Measurements from ENCODE around the gene FGF11.

FGF11 gene

DNA sequence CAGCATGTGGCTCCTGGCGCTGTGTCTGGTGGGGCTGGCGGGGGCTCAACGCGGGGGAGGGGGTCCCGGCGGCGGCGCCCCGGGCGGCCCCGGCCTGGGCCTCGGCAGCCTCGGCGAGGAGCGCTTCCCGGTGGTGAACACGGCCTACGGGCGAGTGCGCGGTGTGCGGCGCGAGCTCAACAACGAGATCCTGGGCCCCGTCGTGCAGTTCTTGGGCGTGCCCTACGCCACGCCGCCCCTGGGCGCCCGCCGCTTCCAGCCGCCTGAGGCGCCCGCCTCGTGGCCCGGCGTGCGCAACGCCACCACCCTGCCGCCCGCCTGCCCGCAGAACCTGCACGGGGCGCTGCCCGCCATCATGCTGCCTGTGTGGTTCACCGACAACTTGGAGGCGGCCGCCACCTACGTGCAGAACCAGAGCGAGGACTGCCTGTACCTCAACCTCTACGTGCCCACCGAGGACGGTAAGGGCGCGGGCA, 31.0 kb upstream of the FGF11 start:
- DNase-seq (ENCODE audit: low read depth, low spot score), result no peak

DNA sequence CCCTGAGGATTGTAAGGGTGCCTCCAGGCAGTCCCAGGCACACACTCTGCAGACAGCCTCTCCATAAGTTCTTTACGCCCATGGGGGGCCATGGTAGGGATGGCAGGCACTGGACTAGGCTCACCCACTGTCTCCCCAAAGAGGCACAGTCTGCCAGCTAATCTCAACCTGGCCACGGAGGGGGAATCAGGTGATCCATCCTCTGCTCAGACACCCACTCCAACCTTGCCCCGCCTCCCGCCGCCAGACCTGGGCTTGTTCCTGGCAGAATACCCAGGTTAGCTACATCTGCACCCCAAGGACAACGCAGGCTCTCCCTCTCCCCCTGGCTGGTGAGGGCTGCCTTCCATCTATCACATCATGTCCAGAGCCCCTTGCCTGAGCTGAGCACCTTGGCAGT, 30.4 kb upstream of the FGF11 start:
- DNase-seq (ENCODE audit: low read depth, low spot score), result no peak

DNA sequence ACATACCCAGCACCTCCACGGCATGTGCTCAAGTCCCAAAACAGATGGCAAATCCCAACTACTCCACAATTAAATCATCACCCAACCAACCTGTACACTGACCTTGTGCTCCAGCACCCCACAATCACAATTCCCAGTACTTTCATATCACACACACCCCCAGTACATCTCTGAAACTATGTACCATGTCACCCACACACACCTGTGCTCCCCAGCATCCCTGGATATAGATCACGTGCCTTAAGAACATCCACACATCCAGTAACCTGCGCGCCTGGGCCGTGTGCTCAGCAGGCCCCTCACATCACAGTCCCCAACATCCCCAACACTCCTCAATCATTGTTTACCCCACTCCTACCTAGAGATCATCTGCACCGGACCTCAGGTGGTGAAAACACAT, 29.6 kb upstream of the FGF11 start:
- DNase-seq (ENCODE audit: low read depth, low spot score), result no peak

DNA sequence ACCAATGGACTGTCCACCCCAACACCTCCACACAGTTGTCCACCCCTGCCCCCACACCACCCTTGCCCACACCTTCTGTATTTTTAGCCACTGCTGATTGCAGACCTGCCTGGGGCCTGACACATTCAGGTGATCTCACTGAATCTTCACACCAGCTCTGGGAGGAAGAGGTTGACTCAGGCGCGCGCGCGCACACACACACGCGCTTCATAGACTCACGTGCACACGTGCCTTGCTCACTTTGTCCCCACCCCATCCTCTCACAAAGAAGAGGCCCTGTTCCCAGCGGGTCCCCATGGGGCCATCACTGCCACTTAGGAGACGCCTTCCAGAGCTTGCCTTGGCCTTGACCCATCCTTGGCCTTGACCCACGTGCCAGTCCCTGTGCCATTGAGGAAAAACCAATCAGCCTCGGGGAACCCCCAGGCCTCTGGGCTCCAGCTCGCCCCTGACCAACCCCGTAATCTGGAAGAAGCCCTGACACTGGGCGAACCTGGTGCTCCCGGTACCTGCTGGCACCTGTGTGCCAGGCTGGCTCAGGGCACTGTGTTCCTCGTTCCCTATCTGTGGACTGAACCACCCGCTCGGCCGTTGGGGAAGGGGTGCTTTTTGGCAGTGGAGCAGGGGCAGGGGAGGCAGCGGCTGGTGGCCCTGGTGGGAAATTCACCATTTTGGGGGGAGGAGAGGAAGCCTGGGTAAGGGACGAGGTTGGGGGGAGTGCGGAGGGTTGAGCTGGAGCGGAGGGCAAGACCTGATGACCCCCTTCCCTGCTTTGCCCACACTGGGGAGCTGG, 28.5 kb upstream of the FGF11 start:
- DNase-seq (ENCODE audit: low read depth, low spot score), result no peak

DNA sequence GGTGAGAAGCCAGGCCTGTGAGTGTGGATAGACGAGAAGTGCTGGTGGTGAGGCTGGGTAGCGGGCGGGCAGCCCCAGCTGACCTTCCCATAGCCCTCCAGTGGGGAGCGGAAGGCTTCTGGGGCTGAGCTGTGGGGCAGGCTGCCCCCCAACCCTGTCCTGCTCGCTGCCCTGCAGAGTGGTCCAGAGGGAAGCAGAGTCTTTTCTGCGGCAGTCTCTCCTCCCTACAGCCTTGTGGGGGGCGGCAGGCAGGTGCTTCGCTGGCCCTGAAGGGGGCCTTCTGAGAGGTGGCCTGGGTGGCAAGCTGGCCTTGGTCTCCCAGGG, 27.9 kb upstream of the FGF11 start:
- DNase-seq (ENCODE audit: low read depth, low spot score), result no peak

DNA sequence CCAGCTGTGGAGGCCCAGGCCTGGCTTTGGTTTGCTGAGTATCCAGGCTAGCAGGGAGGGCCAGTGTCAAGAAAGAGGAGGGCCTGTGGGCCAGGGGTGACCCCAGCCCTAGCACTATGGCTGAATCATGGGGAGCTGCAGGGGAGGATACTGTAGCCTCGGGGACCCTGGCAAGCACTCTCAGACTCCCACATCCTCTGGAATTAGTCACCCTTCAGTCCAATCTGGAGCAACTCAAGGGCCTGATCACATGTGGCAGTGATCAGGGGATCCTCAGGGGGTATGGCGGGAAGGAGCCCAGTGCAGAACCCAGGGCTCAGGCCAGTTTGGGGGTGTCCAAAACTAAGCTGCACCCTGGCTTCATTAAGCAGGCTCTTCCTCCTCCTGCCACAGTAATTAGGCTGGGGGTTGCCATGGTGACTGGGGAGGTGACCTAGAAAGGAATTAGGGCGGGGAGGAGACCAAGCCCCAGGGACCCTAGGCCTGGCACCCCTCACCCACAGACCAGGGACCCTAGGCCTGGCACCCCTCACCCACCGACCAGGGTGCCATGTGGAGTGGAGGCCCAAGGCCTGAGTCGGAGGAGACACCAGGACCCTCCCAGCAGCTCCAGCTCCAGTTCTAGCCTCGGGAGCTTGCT, 25.8 kb upstream of the FGF11 start:
- no peak for DNase-seq (ENCODE audit: low read depth, low spot score)

DNA sequence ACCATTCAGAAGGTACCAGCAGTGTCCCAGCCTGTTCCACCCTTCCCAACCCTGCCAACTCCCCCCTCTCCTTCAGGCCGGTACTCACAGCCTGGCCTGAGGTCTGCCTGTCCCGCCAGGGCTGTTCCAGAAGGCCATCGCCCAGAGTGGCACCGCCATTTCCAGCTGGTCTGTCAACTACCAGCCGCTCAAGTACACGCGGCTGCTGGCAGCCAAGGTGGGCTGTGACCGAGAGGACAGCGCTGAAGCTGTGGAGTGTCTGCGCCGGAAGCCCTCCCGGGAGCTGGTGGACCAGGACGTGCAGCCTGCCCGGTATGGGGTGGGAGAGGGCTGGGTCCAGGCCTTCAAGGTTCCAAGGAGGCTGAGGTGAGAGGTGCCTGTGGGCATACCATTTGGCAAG, 24.5 kb upstream of the FGF11 start:
- no peak for DNase-seq (ENCODE audit: low read depth, low spot score)

DNA sequence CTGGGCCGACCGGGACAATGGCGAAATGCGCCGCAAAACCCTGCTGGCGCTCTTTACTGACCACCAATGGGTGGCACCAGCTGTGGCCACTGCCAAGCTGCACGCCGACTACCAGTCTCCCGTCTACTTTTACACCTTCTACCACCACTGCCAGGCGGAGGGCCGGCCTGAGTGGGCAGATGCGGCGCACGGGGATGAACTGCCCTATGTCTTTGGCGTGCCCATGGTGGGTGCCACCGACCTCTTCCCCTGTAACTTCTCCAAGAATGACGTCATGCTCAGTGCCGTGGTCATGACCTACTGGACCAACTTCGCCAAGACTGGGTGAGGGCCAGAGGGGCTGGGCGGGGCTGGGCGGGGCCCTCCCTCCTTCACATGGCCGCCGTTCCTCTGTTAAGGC, 23.5 kb upstream of the FGF11 start:
- DNase-seq (ENCODE audit: low read depth, low spot score), result no peak

DNA sequence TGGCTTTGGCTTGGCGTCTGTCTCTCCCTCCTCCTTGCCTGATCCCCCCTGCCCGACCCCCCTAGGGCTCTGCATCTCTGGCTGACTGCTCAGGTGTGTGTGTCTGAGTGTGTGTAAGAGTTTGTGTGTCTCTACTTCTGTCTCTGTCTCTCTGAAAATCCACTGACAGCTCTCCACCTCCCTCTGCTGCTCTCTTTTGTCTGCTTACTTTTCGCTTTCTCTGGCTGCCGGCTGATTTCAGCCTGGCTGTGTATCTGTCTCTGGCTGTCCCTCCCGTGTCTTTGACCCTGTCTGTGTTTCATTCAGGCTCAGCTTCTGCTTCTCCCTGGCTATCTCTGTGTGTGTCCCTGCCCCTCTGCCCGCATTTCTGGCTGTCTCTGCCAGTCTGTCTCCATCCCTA, 23.0 kb upstream of the FGF11 start:
- no peak for DNase-seq (ENCODE audit: low read depth, low spot score)

DNA sequence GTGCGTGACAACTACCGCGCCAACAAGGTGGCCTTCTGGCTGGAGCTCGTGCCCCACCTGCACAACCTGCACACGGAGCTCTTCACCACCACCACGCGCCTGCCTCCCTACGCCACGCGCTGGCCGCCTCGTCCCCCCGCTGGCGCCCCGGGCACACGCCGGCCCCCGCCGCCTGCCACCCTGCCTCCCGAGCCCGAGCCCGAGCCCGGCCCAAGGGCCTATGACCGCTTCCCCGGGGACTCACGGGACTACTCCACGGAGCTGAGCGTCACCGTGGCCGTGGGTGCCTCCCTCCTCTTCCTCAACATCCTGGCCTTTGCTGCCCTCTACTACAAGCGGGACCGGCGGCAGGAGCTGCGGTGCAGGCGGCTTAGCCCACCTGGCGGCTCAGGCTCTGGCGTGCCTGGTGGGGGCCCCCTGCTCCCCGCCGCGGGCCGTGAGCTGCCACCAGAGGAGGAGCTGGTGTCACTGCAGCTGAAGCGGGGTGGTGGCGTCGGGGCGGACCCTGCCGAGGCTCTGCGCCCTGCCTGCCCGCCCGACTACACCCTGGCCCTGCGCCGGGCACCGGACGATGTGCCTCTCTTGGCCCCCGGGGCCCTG, 22.2 kb upstream of the FGF11 start:
- DNase-seq (ENCODE audit: low read depth, low spot score), result no peak

DNA sequence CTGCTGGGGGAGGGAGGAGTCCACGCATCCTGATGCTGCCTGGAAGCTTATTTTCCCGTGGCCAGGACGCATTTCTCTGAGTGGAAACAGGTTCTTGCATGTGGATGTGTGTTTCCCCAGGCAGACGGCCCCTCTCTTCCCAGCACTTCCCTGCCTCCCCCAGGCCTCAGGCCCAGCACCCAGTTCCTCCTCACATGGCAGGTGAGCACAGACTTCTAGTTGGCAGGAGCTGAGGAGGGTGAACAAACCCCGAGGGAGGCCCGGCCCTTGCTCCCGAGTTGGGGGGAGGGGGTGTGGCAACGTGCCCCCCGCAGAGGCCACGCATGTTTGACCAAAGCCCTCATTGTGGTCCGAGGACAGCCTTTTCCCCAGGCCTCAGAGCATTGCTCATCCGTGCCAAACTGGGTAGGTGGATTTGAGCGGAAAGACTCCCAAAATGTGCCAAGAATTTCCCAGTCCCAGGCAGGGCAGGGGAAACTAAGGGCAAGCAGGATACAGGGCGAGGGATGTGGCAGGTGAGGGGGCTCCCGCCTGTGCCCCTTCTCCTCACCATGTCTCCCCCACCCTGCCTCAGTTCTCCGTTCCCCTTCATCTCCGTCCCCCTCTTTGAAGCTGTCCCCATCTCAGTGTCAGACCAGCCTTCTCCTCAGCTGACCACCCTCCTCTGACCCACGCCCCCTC, 20.7 kb upstream of the FGF11 start:
- no peak for DNase-seq (ENCODE audit: low read depth, low spot score)

DNA sequence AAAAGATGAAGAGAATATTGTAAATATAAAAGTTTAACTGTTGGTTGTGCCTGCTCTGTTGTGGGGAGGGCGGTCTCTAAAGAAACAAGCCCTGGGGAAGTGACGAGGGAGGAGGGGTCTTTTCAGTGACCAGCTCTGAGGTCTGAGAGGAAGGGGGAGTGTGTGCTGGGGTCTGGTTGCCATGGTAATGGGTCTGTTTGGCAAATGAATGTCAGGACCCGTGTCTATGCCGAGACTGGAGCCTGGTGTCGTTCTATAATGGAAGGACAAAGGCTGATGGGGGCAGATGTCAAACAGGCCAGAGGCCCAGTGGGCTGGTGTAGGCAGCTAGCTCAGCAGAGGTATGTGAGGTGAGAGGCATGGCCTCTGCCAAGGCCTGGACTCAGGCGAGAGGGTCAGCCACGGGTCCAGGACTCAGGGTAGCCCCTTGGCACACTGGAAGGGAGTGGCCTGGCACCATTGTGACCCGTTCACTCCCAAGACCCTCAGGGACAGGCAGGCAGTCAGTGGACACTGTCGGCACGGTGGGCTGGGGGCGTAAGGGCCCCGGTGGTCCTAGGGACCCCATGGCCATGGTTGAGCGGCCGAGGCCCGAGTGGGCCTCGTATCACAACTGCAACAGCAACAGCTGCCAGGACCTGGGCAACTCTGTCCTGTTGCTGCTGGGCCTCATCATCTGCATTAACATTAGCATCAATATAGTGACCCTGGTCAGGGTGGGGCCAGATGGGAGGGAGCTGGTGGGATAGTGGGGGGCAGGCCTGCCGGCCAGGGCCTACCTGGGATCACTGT, 19.3 kb upstream of the FGF11 start, which contains the start of gene SPEM1:
Gene SPEM1, plus strand, starts transcription at position 506 of the 792 bp plus-strand sequence. Its CDS starts 61 bp downstream, at position 567.
- no peak for DNase-seq (ENCODE audit: low read depth, low spot score)

DNA sequence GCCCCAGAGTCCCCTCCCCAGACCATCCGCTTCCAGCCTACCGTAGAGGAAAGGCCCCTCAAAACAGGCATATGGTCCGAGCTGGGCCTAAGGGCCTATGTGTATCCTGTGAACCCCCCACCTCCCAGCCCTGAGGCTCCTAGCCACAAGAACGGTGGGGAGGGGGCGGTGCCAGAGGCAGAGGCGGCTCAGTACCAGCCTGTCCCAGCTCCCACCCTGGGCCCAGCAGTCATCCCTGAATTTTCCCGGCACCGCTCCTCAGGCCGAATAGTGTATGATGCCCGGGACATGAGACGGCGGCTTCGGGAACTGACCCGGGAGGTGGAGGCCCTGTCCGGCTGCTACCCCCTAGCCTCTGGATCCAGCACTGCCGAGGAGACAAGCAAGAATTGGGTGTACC, 18.1 kb upstream of the FGF11 start:
- DNase-seq (ENCODE audit: low read depth, low spot score), result no peak

DNA sequence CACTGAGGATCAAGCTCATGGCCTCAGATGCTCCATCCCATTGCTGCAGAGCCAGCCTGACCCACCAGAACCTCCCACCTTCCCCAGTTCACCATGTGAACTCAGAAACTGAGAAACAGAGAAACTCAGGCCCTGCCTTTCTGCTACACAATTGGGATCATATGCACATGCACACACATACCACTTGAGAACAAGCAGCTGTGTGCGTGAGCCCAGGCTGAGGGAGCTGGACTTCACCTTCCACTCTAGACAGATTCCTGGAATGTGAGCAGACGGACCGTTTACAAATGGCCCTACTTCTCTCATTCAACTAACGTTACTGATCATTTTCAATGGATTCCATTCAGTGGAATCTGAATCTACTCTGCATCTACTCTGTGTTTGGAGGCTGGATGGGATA, 15.6 kb upstream of the FGF11 start:
- DNase-seq (ENCODE audit: low read depth, low spot score), result no peak

DNA sequence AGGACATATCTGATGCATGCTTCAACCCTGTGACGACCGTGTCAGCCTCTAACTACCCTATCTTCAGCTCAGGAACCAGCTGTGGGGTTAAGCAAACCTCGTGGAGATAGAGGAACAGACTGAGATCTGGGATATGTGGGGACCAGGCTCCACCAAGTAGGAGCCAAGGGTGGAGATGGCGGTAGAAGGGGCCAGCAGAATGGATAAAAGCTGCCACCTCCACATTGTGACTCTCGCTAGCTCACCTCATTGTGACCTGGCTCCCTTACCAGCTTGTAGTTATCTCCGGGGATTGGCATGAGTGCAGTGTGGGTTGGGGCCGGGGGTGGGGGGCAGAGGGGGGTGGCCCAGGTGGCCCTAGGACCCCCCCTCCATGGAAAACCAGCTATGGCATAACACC, 14.0 kb upstream of the FGF11 start, which contains the start of gene SPEM2:
Gene SPEM2, plus strand, starts transcription at position 301 of the 400 bp plus-strand sequence. Its CDS starts 73 bp downstream, at position 374.
- no peak for DNase-seq (ENCODE audit: low read depth, low spot score)

DNA sequence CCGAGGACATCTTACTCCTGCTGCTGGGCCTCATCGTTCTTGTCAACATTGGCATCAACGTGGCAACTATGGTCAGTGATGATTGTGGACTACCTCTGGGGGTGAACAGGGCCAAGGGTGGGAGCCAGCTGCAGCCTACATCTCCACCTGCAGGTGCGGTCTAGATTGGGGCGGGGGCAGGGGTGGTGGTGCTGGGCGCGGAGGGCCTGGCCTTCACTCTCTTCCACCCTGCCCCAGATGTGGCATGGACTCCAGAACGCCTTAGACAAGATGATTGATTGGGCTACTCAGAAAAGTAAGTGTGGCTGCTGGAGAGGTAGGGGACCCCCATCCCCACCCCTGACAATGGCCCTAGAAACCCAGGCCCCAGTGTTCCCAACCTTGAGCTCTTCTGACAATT, 13.6 kb upstream of the FGF11 start:
- no peak for DNase-seq (ENCODE audit: low read depth, low spot score)

DNA sequence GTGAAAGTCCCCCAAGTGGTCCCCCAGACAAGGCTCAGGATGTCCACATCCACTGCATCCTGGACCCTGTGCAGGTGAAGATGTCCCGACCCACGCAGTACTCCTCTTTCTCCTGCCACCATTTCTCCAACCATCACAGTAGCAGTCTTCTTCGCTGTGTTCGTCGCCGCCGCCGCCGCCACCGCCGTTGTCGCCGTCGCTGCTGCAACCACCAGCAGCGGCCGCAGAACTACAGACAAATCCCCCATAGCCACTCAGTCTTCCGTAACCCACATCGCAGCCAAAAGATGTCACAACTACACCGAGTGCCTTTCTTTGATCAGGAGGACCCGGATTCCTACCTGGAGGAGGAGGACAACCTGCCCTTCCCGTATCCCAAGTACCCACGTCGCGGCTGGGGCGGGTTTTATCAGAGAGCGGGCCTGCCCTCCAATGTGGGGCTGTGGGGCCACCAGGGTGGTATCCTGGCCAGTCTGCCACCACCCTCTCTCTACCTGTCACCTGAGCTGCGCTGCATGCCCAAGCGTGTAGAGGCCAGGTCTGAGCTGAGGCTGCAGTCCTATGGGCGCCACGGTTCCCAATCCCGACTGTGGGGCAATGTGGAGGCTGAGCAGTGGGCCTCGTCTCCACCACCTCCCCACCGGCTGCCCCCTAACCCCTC, 13.0 kb upstream of the FGF11 start:
- no peak for DNase-seq (ENCODE audit: low read depth, low spot score)

DNA sequence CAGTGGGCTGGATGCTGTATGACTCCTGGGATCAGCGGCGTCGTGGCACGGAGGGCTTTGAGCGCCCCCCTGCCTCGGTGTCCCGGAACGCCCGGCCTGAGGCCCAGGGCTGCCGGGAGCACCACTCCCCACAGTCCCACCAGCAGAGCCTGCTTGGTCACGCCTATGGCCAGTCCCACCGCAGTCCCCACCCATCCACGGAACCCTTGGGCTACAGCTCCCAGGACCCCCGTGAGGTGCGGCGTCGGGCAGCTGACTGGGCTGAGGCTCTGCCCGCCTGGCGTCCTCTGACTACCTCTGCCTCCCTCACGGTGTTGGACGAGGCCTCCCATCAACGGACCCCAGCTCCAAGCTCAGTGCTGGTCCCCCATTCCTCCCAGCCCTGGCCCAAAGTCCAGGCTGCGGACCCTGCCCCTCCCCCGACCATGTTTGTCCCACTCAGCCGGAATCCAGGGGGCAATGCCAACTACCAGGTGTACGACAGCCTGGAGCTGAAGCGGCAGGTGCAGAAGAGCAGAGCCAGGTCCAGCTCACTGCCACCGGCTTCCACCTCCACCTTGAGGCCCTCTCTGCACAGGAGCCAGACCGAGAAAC, 12.3 kb upstream of the FGF11 start:
- no peak for DNase-seq (ENCODE audit: low read depth, low spot score)

DNA sequence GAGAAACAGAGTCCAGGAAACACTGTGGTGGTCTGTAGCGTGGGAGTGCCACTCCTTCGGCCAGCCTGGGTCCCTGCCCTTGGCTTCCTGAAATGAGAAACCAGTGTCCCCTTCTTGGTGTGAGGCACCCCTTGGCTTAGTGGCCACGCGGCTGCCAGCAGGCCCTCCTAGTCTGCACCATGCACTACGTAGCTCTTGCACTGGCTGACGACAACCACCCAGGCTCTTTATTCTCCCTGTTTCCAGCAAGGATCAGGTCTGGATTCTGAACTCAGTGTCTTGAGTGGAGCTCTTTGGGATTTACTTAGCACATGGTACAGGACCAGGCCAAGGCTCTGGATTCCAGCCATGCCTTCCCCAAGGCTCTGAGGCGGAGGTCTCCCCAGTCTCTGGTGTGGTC, 11.8 kb upstream of the FGF11 start:
- no peak for DNase-seq (ENCODE audit: low read depth, low spot score)

DNA sequence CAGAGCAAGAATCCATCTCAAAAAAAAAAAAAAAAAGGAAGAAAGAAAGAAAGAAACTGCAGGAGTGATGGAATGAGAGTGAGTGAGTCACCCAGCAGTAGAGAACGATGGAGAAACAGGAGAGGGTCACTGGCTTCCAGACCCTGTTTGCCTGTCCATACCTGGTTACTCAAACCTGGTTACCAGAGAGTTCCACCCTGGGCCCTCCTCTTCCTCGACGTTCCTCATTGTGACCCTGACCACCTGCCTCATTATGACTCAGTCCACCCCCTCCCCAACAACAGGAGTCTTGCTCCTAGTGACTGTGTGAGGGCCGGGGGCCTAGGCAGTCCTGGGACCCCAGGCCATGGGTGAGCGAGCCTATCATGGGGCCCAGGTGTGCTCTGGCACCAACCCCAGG, 10.8 kb upstream of the FGF11 start, which contains the start of gene SPEM3:
Gene SPEM3, plus strand, starts transcription at position 301 of the 400 bp plus-strand sequence. Its CDS starts 46 bp downstream, at position 347.
- DNase-seq (ENCODE audit: low read depth, low spot score), result no peak
